SKM-1 treated with dmso at 0.1 percent for 144 hours (cell line): Measurements from ENCODE around the gene EFHC2.
A peak's percentile ranks its signal among the peaks of the same experiment; 100 is the strongest.
"Not testable (repeated sequence)": the region's sequence is repeated elsewhere in the genome, so short reads cannot be mapped to it uniquely, and the experiment has no call there.

Experiments
- DNase-seq: peaks from one replicate; lab custom pipeline; 2025; ENCODE audit not compliant: unreplicated experiment; lab: John Stamatoyannopoulos, UW

EFHC2 gene

DNA sequence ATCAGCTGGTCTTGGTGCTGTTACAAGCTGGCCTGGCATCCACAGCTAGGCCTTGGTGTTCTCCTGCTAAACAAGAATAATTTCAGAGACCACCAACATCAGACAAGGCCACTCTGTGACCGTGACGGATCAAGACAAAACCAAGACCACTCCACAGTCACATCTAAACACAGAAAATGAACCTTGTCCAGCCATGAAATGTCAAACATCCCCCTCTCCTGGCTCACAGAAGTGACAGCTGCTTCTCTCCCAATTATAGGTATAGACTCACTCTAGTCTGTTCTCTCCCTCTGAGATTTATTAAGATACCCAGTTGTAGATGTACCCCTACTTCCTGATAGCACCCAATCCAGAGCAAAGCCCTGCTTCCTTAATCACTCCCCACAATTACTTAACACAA, 40.4 kb downstream of the EFHC2 start:
- no peak for DNase-seq

DNA sequence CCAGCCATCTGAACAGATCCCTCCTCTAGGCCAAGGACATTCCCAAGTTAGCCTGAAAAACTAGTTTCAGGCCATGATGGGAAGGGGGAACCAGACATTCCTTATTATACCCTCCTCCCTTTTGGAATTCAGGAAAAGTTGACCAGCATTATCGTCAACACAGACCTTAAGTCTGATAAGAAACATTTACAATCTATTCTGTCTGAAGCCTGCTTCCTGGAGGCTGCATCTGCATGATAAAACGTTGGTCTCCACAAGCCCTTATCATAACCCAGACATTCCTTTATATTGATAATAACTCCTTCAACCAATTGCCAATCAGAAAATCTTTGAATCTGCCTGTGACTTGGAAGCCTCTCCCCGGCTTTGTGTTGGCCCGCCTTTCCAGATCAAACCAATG, 44.3 kb downstream of the EFHC2 start:
- DNase-seq: no peak

DNA sequence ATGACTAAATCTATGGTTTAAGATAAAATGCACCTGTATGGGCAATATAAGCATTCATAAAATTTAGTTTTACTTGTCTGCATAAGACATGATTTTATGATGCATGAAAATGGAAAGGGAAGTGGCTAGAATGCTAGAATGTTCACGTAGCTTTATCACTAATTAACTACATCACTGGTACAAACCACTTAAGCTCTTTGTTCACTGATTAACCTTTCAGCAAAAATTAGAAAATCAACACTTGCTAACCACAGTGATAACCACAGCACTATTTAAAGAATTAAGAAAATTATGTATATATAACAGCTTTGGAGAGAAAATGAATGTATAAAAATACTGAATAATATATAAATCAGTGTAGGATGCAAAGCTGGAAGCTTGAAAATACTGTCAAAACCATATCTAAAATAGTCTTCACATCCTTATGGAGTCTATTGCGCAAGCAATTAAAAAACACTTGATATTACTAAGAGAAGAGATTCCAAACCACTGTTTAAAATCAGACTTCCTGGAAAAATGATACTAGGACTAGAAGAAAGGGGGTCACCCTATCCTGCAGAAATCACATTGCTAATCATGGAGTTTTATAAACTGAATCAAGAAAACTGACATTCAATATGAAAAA, 51.9 kb downstream of the EFHC2 start:
- no peak for DNase-seq

DNA sequence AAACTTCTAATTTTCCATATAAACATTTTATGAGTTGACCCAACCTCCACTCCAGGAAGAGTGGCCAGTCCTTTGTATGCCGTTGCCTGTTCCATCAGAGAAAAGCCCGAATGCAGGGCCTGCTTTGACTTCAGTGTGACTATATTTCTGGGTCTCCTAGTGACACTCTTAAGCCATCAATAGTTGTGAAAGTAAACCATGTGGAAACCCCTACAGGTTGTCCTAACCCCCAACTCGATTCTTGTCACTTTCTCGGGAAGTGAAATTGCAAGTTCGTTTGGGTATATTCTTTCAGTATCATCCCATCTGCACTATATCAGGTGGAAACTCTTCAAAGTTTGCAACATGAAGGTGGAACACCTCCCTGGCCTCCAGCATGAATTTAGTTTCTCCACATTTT, 52.8 kb downstream of the EFHC2 start:
- no peak for DNase-seq

DNA sequence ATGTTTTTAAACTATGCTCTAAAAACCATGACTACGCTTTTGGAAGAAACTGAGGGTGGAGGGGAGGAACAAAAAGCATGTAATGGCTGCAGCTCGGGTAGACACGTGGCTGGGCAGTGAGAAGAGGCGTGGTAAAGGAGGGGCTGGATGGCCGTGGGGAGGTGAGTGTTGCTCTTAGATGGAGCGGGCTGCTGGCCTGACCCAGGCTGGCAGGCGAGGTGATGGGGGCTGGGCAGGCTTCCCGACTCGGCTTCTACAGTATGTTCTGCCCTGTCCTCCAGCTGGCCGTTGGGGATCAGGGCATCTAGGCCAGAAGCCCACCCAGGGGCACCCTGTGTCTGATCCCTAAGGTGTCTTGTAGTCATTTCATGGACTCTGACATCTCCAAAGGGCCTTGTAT, 60.7 kb downstream of the EFHC2 start:
- DNase-seq: no peak

DNA sequence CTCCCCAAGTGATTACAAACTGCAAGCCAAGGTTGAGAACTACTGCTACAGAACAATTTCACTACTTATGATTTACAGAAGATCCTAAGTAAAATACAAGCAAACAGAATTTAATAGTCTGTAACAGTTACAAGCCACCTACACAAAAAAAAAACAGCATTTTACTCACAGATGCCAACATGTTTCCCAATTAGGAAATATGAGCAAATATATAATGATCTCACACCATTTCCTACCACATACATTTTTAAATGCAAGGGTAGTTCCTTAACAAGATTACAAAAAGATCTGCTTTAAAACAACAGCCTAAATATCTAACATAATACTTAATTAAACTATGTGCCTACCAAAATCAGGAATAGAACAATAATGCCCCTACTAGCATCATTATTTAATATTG, 63.4 kb downstream of the EFHC2 start:
- DNase-seq: no peak

DNA sequence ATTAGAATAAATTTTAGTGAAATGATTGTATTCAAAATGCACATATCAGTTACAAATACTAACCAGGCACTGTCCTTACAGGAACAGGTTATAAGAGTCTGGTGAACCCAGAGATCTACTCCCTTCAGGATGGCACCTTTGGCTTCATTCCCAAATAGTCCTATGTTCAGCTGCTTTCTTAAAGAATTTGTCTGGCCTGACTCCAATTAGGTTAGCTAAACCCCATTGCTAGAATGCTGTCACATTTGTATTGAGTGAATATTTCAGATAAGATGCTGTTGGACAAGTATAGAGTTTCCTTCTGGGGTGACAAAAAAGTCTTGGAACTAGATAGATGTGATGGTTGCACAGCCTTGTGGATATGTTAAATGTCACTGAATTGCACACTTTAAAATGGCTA, 69.4 kb downstream of the EFHC2 start:
- DNase-seq: no peak

DNA sequence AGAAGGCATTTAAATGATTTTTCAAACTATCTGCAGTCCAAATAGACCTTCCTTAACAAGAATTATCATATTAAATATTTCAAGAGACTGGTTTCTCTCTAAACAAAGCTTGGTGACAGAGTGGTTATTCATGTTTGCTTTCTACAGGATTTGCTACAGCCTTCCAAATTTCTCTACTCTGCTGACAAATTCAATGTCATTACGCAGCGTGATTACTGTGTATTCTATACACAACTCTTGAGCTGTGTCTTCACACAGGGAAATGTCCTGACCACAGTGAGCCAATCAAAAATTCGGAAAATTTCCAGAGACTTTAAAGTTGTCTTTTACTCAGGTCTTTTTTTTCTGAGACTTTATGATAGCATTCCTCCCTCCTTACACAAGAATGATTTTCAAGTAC, 75.6 kb downstream of the EFHC2 start:
- DNase-seq: no peak

DNA sequence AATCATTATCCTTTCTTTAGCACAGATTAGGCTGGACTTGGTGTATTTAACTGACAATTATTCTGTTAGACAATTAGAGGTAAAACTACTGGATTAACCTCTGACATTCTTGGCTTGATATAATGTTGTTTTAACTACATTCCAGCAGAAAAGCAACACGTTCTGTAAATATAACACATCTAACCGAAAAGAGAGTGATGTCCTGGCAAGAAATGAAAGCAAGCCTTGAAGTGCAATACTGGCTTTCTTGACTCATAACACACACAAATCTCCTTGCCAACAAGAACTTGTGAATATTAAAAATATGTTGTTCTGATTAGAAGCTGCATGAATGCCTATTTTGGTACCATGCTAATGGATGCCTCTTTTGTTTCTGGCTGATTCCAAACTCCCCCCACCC, 76.4 kb downstream of the EFHC2 start:
- no peak for DNase-seq

DNA sequence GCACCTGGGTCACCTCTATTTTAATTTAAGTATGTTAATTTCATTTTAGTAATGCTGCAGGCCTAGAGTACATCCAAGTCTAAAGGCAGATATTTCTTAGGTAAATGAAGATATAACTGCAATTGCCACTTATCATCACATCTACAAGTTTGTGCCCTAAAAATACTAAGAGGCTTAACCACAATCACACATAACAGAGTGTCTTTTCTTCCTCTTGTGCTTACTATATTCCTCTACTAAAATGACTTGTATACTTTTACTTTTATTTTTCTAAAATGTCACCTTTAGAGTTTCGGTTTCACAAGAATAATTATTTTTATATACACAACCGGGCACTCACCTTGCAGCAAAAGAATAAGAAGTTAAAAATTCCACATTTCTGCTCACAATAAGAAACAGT, 77.9 kb downstream of the EFHC2 start:
- DNase-seq: no peak

DNA sequence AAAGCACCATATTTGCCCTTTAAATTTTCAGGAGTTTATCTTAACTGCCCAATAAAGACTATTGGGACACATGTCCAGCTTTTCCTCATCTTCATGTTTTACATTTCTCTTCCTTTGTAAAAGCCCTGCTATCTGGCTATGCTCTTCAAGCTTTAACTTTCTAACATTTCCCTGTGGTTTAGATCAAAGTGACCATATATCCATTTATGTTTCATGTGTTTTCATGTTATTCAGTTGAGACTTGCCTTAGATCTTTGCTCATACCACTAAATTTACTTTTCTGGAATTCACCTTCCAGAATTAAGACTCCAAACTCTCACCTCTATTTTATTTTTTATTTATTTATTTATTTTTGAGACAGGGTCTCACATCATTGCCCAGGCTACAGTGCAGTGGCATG, 78.5 kb downstream of the EFHC2 start:
- DNase-seq: no peak

DNA sequence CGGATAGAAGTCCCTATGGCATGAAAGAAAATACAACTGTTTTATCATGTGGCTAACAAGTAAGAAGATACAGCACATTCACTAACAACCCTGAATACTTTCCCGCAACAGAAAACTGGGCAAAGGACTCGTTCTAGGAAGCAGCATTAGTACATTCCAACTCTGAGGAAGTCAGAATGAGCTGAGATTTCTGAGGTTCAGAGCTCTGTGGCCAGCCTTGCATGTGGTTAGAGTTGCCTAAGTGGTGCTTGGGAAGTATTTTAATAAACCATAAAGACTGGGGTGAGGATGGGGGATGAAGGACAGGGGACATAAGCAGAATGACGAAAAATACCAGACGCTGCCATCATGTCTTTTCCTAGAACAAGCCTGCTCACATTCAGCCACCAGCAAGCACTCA, 82.2 kb downstream of the EFHC2 start:
- peak; percentile 57 for DNase-seq

DNA sequence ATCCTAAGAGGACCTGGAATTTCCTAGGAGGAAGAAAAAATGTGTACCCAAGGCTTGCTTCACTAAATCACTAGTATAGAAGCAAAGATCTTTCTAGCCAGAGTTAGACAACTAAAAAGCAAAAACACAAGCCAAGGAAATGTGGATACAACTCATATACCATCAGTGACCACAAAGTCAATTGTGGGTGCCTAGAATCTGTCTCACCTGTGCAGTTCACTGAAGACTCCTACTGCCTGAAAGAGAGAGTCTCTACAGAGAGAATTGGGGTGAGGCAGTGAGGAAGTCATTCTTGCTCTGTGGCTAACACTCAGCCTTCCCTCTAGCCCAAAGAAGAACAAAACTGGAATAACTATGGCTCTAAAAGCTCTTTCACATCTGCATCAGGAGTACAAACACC, 82.9 kb downstream of the EFHC2 start:
- no peak for DNase-seq

DNA sequence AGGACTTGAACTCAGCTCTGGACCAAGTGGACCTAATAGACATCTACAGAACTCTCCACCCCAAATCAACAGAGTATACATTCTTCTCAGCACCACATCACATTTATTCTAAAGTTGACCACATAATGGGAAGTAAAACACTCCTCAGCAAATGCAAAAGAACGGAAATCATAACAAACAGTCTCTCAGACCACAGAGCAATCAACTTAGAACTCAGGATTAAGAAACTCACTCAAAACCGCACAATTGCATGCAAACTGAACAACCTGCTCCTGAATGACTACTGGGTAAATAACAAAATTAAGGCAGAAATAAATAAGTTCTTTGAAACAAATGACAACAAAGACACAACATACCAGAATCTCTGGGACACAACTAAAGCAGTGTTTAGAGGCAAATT, 87.7 kb downstream of the EFHC2 start:
- DNase-seq: not testable (repeated sequence)

DNA sequence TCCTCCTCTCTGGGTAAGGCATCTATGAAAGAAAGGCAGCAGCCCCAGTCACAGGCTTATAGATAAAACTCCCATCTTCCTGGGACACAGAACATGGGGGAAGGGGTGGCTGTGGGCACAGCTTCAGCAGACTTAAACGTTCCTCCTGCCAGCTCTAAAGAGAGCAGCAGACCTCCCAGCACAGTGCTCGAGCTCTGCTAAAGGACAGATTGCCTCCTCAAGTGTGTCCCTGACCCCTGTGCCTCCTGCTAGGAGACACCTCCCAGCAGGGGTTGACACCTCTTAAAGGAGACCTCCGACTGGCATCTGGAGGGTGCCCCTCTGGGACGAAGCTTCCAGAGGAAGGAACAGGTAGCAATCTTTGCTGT, 89.9 kb downstream of the EFHC2 start:
- no peak for DNase-seq

DNA sequence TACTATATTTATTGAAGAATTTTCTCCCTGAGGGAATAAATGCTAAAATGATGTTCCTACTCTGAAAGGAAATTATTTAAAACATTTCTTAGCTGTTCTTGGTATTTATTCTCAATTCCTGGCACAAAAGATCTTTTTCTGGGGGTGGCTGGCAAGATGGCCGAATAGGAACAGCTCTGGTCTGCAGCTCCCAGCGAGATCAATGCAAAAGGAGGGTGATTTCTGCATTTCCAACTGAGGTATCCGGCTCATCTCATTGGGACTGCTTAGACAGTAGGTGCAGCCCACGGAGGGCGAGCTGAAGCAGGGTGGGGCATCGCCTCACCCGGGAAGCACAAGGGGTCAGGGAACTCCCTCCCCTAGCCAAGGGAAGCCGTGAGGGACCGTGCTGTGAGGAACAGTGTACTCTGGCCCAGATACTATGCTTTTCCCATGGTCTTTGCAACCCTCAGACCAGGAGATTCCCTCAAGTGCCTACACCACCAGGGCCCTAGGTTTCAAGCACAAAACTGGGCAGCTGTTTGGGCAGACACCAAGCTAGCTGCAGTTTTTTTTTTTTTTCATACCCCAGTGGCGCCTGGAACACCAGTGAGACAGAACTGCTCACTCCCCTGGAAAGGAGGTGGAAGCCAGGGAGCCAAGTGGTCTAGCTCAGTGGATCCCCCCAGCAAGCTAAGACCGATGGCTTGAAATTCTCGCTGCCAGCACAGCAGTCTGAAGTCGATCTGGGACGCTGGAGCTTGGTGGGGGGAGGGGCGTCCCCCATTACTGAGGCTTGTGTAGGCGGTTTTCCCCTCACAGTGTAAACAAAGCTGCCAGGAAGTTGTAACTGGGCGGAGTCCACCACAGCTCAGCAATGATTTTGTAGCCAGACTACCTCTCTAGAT, 90.5 kb downstream of the EFHC2 start:
- DNase-seq: not testable (repeated sequence)

DNA sequence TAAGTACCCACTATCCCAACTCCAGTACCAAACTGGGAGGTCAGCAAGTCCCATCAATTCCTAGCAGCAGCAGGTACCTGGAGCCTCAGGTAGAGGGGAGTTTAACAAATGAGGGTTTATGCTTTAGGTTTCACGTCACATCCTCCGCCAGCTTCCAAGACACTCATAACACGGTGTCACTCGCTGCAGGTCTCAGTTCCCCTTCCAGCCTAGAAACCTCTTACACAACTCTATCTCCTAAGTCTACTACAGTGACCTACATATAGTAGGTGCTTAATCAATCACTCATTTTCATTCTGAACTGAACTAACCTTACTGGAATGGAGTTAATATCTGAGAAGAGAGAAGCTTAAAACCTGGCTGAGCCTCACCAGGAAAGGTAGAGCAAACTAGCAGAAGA, 96.0 kb downstream of the EFHC2 start:
- DNase-seq: no peak

DNA sequence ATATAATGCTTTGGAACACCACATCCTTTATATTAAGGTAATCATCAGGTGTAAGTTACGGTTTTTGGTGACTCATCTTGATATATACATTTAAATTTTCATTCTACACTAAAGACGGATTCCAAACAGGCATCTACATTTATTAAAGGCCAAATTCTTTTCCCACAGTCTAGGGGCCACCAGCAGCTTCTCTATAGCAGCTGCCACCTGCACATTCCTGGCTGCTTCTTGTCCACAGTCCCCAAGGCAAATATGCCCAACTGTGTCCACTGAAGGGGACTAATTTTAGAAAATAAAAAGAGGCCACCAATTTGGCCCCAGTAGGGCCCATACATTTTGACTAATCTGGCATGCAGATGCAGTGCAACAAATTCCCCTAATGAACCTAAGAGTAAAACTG, 96.6 kb downstream of the EFHC2 start:
- no peak for DNase-seq

DNA sequence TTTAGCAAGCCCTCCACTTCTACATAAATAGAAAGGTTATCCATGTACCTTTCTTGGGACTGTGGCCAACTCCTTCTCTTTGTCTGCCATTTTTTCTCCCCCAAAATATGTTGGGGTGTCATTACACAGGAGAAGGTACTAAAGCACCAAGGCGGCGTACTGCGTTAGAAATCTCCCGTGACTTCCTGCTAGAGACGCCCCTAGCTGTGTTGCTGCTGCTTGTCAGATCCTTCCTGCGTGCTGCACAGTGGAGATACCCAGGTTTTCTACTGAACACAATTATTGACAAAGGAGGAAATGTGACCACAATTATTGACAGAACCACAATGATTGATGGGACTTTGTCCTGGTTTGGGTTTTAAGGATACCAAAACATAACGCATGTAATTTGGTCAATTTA, 97.7 kb downstream of the EFHC2 start:
- no peak for DNase-seq

DNA sequence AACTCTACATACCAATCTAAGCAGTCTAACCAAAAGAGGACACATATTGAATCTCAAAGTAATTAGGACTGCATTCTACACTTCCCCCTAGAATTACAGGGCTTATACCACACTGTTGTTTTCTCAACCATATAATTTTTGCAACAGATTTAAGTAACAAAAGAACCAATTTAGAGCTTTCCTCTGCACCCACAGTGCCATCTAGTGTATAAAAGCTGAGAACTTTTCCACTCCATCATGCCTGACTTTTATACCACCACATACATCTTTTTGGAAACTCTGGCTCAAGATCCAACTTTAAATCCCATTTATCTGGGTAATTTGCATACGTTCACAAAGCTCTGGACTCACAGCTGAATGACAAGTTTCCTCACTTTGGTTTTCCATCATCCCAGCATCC, 99.5 kb downstream of the EFHC2 start:
- DNase-seq: peak; percentile 9

DNA sequence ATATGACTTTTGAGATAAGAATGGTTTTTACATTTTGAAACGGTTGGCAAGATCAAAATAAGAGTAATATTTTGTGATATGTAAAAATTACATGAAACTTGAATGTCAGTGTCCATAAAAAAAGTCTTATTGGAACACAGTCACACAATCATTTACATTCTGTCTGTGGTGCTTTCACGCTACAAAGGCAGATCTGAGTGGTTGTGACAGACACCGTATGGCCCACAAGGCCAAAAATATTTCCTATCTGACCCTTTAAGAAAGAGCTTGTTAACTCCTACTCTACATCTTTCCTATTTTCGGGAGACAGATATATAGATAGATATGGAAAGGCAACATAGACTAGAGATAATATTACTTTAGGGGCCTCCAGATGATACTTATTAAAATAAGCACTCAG, 101.9 kb downstream of the EFHC2 start:
- DNase-seq: no peak

DNA sequence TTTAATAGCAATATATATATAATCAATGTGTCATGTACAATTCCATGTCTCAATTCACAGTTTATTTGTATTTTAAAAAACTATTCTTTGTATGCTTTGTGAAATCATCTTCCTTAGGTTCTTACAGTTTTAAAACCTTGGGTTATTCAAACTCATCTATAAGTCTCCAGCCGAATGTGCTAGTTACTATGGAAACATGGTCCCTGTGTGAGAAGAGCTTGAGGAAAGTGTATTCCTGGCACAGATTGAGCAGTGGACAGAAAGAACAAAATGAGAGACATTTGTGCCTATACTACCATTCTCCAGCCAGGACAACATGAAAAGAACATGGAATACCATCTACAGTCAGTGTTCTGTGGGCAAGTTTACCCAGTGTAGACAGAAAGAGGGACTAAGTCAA, 103.4 kb downstream of the EFHC2 start:
- no peak for DNase-seq

DNA sequence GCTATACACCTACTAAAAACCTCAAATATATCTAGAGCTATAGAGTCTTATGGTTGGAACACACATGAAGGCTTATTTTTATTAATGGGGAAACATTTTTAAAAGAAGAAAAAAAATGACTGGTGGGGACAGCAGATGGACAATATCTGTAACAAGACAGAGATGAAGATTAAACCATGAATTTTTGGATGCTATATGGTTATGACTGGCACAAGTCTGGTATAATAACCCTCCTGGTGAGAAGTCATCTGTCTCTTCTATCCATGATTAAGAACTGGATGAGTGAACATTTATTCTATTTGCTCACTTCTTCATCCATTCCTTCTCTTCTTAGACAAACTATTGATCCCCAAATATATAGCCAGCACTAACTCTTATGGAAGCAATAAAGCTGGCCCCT, 104.4 kb downstream of the EFHC2 start:
- DNase-seq: no peak
